HFFc6 (cell line): ENCODE measurements around the gene DNAJB8. TPM values are rescaled to one million over a fixed set of nuclear protein-coding genes. Genes with fewer than 3 reads are reported as not detected.

ENCODE experiments used
- DNase-seq: peaks from one replicate; pipeline ENCODE4 v3.0.0-alpha.2; 2018
- H3K27ac Mint-ChIP-seq: 2 replicates; pipeline ENCODE4 v1.8.0; 2020; ENCODE audit warnings: mild to moderate bottlenecking, mixed read lengths
- H3K27me3 Mint-ChIP-seq: 2 replicates; pipeline ENCODE4 v1.8.0; 2021; ENCODE audit warnings: mild to moderate bottlenecking, moderate library complexity, mixed read lengths; ENCODE audit not compliant: insufficient read depth
- H3K36me3 Mint-ChIP-seq: 2 replicates; pipeline ENCODE4 v1.8.0; 2021; ENCODE audit warnings: low read depth, mixed read lengths
- H3K4me1 Mint-ChIP-seq: 2 replicates; pipeline ENCODE4 v1.8.0; 2020; ENCODE audit warnings: low read depth, mixed read lengths
- H3K4me3 Mint-ChIP-seq: 2 replicates; pipeline ENCODE4 v1.8.0; 2020; ENCODE audit warnings: mild to moderate bottlenecking, moderate library complexity, mixed read lengths
- H3K9me3 Mint-ChIP-seq: 2 replicates; pipeline ENCODE4 v1.8.0; 2020; ENCODE audit warnings: mild to moderate bottlenecking, mixed read lengths
- total RNA-seq, 6 experiments: library from RNA; stranded (reverse); fragmentation: NEBNext Ultra II Directional; extraction: Animal tissue kit (Norgen Biotek cat#: 25700); gene quantifications; 2 replicates in 1 of 6; 3 replicates in 5 of 6; pipeline ENCODE4 v1.2.3, GENCODE V29; 2021
- TF ChIP-seq, protein P1 (sequence below): fragments of 200-600 bp; sonication (generic); IDR thresholded peaks from 2 replicates; pipeline ENCODE4 v1.5.0; 2021; ENCODE audit warnings: antibody characterized with exemption, mild to moderate bottlenecking

DNAJB8 gene
- total RNA-seq, 6 experiments from 2014 or later = not detected

DNA sequence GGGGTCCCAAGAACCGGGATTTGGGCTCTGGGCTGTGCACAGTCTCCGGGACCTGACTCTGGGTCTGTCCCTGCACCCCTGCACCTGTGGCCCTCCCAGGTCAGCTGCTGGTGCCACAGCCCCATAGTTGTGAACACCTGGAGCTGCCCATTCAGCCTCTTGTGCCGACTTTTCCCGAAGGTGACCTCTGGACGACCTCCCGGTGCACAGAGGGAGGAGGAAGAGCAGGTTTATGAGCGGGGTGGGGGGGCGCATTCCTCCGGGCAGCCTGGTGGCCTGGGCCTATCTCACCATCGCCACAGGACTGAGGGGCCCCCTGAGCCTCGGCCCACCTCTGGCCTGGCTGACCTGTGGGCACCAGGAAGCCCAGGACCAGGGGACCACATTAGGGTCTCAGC lies 45.3 kb downstream of the DNAJB8 start:
- no peak for DNase-seq
- Mint-ChIP-seq H3K4me1 (peaks cover 19% of the 10 kb centered on the region), H3K27ac (no peak overlapping the region), H3K36me3 (peaks cover 4% of the 10 kb centered on the region; the same call in 1 of the 2 replicates), H3K9me3 (no peaks in the 10 kb centered on the region), H3K27me3 (peaks cover 6% of the 10 kb centered on the region), H3K4me3 (no peak overlapping the region)
- TF ChIP-seq, protein P1, sequence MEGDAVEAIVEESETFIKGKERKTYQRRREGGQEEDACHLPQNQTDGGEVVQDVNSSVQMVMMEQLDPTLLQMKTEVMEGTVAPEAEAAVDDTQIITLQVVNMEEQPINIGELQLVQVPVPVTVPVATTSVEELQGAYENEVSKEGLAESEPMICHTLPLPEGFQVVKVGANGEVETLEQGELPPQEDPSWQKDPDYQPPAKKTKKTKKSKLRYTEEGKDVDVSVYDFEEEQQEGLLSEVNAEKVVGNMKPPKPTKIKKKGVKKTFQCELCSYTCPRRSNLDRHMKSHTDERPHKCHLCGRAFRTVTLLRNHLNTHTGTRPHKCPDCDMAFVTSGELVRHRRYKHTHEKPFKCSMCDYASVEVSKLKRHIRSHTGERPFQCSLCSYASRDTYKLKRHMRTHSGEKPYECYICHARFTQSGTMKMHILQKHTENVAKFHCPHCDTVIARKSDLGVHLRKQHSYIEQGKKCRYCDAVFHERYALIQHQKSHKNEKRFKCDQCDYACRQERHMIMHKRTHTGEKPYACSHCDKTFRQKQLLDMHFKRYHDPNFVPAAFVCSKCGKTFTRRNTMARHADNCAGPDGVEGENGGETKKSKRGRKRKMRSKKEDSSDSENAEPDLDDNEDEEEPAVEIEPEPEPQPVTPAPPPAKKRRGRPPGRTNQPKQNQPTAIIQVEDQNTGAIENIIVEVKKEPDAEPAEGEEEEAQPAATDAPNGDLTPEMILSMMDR = no peak

DNA sequence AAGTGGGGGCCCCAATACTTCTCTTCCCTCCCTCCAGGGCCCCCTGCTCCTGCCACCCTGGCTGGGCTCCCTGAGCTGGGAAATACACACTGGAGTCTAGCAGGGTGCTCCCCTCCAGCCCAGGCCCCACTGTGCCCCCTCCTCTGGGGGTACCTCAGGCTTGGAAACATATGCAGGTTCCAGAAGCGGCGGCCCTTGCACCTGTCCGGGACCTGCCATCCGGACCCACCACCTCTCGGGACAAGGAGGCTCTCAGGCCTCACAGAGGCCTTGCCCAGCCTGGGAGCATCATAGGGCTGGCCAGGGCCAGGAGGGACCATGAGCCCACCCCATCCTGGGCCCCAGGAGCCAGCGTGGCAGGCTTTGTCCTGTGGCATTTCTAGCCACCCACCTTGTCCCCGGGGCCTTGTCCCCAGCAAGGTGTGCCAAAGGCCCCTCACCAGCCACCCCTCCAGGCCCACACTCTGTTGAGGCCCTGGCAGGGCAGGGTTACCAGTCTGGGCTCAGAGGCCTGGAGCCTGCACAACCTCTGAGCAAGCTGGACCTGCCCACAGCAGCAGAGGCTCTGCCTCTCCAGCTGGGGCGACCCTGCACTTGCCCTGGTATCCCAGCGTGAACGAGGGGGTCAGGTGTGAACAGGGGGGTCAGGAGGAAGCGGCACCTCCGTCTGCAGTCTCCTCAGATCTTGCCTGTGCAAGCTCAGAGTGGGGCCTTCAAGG lies 45.8 kb downstream of the DNAJB8 start:
- peaks cover 22% of the 10 kb centered on the region for H3K4me1 Mint-ChIP-seq
- peaks cover 6% of the 10 kb centered on the region for H3K27me3 Mint-ChIP-seq
- TF ChIP-seq, protein P1 = no peak
- no peak for DNase-seq
- no peak overlapping the region for H3K4me3 Mint-ChIP-seq
- no peaks in the 10 kb centered on the region for H3K9me3 Mint-ChIP-seq
- H3K27ac Mint-ChIP-seq = no peak overlapping the region
- H3K36me3 Mint-ChIP-seq = peaks cover 4% of the 10 kb centered on the region; the same call in 1 of the 2 replicates

- Mint-ChIP-seq H3K4me1 (peaks cover 22% of the 10 kb centered on the region), H3K4me3 (no peak overlapping the region), H3K36me3 (peaks cover 4% of the 10 kb centered on the region; the same call in 1 of the 2 replicates), H3K9me3 (no peaks in the 10 kb centered on the region), H3K27me3 (peaks cover 6% of the 10 kb centered on the region), H3K27ac (no peak overlapping the region)
- TF ChIP-seq, protein P1 = no peak
- no peak for DNase-seq
These were observed 46.4 kb downstream of the DNAJB8 start for GRCh38 chr3:128420289-128420688.

DNA sequence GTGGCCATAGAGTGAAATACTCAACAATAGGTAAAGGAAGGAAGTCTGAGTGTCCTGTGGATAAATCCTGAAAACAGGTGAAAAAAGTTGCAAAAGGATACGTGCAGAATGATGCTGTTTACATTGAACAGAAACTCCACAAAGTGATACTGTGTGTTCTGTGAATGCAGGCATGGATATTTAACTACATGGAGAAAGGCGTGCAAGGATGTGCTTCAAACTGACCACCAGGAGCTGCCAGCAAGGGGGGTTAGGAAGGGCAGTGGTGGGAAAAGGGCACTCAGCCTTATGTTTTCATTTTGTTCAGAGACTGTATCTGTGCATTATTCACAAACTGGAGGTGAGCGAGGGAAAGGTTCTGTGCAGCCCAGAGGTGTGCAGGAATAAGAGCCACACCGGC lies 47.4 kb downstream of the DNAJB8 start:
- TF ChIP-seq, protein P1 = peak; percentile 14; the same call in 1 of the 2 replicates
- H3K27me3 Mint-ChIP-seq = peaks cover 5% of the 10 kb centered on the region
- no peak overlapping the region for H3K4me3 Mint-ChIP-seq
- no peaks in the 10 kb centered on the region for H3K9me3 Mint-ChIP-seq
- H3K36me3 Mint-ChIP-seq = peaks cover 4% of the 10 kb centered on the region; the same call in 1 of the 2 replicates
- H3K4me1 Mint-ChIP-seq = peaks cover 16% of the 10 kb centered on the region
- no peak overlapping the region for H3K27ac Mint-ChIP-seq
- no peak for DNase-seq

- Mint-ChIP-seq H3K27me3 (peaks cover 3% of the 10 kb centered on the region), H3K4me1 (peaks cover 15% of the 10 kb centered on the region), H3K4me3 (no peak overlapping the region), H3K9me3 (no peaks in the 10 kb centered on the region), H3K36me3 (peaks cover 4% of the 10 kb centered on the region; the same call in 1 of the 2 replicates), H3K27ac (no peak overlapping the region)
- TF ChIP-seq, protein P1 = no peak
- no peak for DNase-seq
These were observed 47.8 kb downstream of the DNAJB8 start for GRCh38 chr3:128418900-128419299.
